Measurements from ENCODE around the gene MSL1.

Gene MSL1

GRCh38 chr17:40121181-40122135 lies at the start of gene MSL1:
Gene MSL1, plus strand, starts transcription at chr17:40121971. Its CDS starts 642 bp downstream, at chr17:40122613.
- H3K4me1 ChIP-seq: peaks cover 31 to 51% (median 40%) of the 10 kb centered on the region in 10 experiments
- H4K20me1 ChIP-seq: peaks cover 23 to 39% (median 31%) of the 10 kb centered on the region in 11 experiments

GRCh38 chr17:40072040-40072734 lies 49.6 kb upstream of the MSL1 start:
- H3K4me2 ChIP-seq: peak overlapping the region; percentile 93 to 99 (median 97)
- peak overlapping the region; percentile 39 to 85 (median 76); a peak in 19 of 22 replicates for H3K9ac ChIP-seq
- peaks cover 0 to 12% (median 6%) of the 10 kb centered on the region in 11 experiments; a peak in 9 of 22 replicates for H3K36me3 ChIP-seq
- 0 out of 22 replicates have a peak, but pooled peaks of 1 of the 11 experiments have one; percentile 11 for TF ChIP-seq Cebpa-rat (IDR thresholded peaks at IDR 0.05)
- no peaks in the 10 kb centered on the region for H3K27me3 ChIP-seq
- peak overlapping the region; percentile 63 to 93 (median 85); a peak in 21 of 22 replicates for H3K27ac ChIP-seq
- no peaks in the 10 kb centered on the region for H4K20me1 ChIP-seq
- peak overlapping the region in 8 of 10 experiments; percentile 7 to 55 (median 32); a peak in 12 of 20 replicates for H3K4me3 ChIP-seq
- peaks cover 98 to 100% (median 100%) of the 10 kb centered on the region in 10 experiments for H3K4me1 ChIP-seq
- no peaks in the 10 kb centered on the region for H3K9me3 ChIP-seq (replicated peaks in 1 of 11)

More at GRCh38 chr17:40121181-40122135, at the start of gene MSL1:
- Histone ChIP-seq H3K9ac (peak within 1 kb of the TSS; percentile 96 to 99 (median 99)), H3K36me3 (peaks cover 10 to 19% (median 13%) of the 10 kb centered on the region in 11 experiments; a peak in 20 of 22 replicates), H3K27ac (peak within 1 kb of the TSS; percentile 92 to 99 (median 97)), H3K9me3 (replicated peaks in 1 of 11) (no peaks in the 10 kb centered on the region), H3K4me3 (peak within 1 kb of the TSS; percentile 97 to 100 (median 100)), H3K4me2 (peak within 1 kb of the TSS; percentile 93 to 99 (median 95)), H3K27me3 (no peaks in the 10 kb centered on the region)
- no peak for TF ChIP-seq Cebpa-rat (IDR thresholded peaks at IDR 0.05)

GRCh38 chr17:40072735-40073346 lies 48.9 kb upstream of the MSL1 start:
- Histone ChIP-seq H3K4me1 (peaks cover 91 to 100% (median 99%) of the 10 kb centered on the region in 10 experiments), H3K27me3 (no peaks in the 10 kb centered on the region), H3K4me3 (no peak overlapping the region), H3K36me3 (peaks cover 0 to 18% (median 12%) of the 10 kb centered on the region in 11 experiments; a peak in 14 of 22 replicates), H3K27ac (peak overlapping the region in 10 of 11 experiments; percentile 63 to 93 (median 86); a peak in 19 of 22 replicates), H3K9ac (peak overlapping the region; percentile 39 to 85 (median 76); a peak in 19 of 22 replicates), H3K9me3 (replicated peaks in 1 of 11) (no peaks in the 10 kb centered on the region), H4K20me1 (no peaks in the 10 kb centered on the region), H3K4me2 (peak overlapping the region; percentile 93 to 99 (median 97))
- TF ChIP-seq Cebpa-rat (IDR thresholded peaks at IDR 0.05): no peak

- no peaks in the 10 kb centered on the region for H3K27me3 ChIP-seq
- peaks cover 87 to 98% (median 96%) of the 10 kb centered on the region in 10 experiments for H3K4me1 ChIP-seq
- peak overlapping the region in 9 of 11 experiments; percentile 14 to 93 (median 86); a peak in 17 of 22 replicates for H3K27ac ChIP-seq
- H3K4me2 ChIP-seq: peak overlapping the region; percentile 93 to 99 (median 97)
- peaks cover 4 to 25% (median 19%) of the 10 kb centered on the region in 11 experiments; a peak in 15 of 22 replicates for H3K36me3 ChIP-seq
- peak overlapping the region in 7 of 11 experiments; percentile 7 to 85 (median 76); a peak in 8 of 22 replicates for H3K9ac ChIP-seq
- no peaks in the 10 kb centered on the region for H4K20me1 ChIP-seq
- no peaks in the 10 kb centered on the region for H3K9me3 ChIP-seq (replicated peaks in 1 of 11)
- no peak overlapping the region for H3K4me3 ChIP-seq
- no peak for TF ChIP-seq Cebpa-rat (IDR thresholded peaks at IDR 0.05)
These were observed 48.2 kb upstream of the MSL1 start for GRCh38 chr17:40073454-40074174.

- Histone ChIP-seq H3K27me3 (no peaks in the 10 kb centered on the region), H3K36me3 (peaks cover 4 to 30% (median 24%) of the 10 kb centered on the region in 11 experiments; a peak in 16 of 22 replicates), H3K4me2 (peak overlapping the region; percentile 94 to 99 (median 97)), H3K4me3 (no peak overlapping the region), H3K9me3 (replicated peaks in 1 of 11) (no peaks in the 10 kb centered on the region), H3K9ac (peak overlapping the region in 7 of 11 experiments; percentile 63 to 85 (median 76); a peak in 9 of 22 replicates), H3K27ac (peak overlapping the region in 10 of 11 experiments; percentile 14 to 93 (median 86); a peak in 18 of 22 replicates), H4K20me1 (no peaks in the 10 kb centered on the region), H3K4me1 (peaks cover 83 to 93% (median 91%) of the 10 kb centered on the region in 10 experiments)
- no peak for TF ChIP-seq Cebpa-rat (IDR thresholded peaks at IDR 0.05)
These were observed 47.6 kb upstream of the MSL1 start for GRCh38 chr17:40074175-40074512.

GRCh38 chr17:40074871-40075200 lies 46.9 kb upstream of the MSL1 start:
- Histone ChIP-seq H3K4me2 (peak overlapping the region; percentile 78 to 99 (median 97)), H3K27ac (peak overlapping the region; percentile 64 to 93 (median 86); a peak in 21 of 22 replicates), H3K9me3 (replicated peaks in 1 of 11) (no peaks in the 10 kb centered on the region), H3K4me3 (peak overlapping the region in 3 of 10 experiments; percentile 38 to 49 (median 41); a peak in 7 of 20 replicates), H3K36me3 (peaks cover 4 to 37% (median 28%) of the 10 kb centered on the region in 11 experiments; a peak in 16 of 22 replicates), H3K27me3 (no peaks in the 10 kb centered on the region), H3K4me1 (peaks cover 76 to 86% (median 84%) of the 10 kb centered on the region in 10 experiments), H3K9ac (peak overlapping the region in 10 of 11 experiments; percentile 60 to 85 (median 70); a peak in 21 of 22 replicates), H4K20me1 (no peaks in the 10 kb centered on the region)
- TF ChIP-seq Cebpa-rat (IDR thresholded peaks at IDR 0.05): no peak

GRCh38 chr17:40075201-40075941 lies 46.4 kb upstream of the MSL1 start:
- Histone ChIP-seq H3K4me1 (peaks cover 71 to 81% (median 79%) of the 10 kb centered on the region in 10 experiments), H4K20me1 (no peaks in the 10 kb centered on the region), H3K9ac (peak overlapping the region; percentile 46 to 85 (median 69); a peak in 21 of 22 replicates), H3K27me3 (no peaks in the 10 kb centered on the region), H3K9me3 (replicated peaks in 1 of 11) (no peaks in the 10 kb centered on the region), H3K4me3 (peak overlapping the region in 7 of 10 experiments; percentile 9 to 49 (median 38); a peak in 11 of 20 replicates), H3K27ac (peak overlapping the region; percentile 64 to 93 (median 86); a peak in 21 of 22 replicates), H3K4me2 (peak overlapping the region; percentile 78 to 99 (median 97)), H3K36me3 (peaks cover 4 to 41% (median 31%) of the 10 kb centered on the region in 11 experiments; a peak in 16 of 22 replicates)
- TF ChIP-seq Cebpa-rat (IDR thresholded peaks at IDR 0.05): no peak
